RWPE1 (cell line): Measurements from ENCODE around the gene MRPS6.

Source experiments
- CTCF ChIA-PET: fragments of 350-600 bp; sonication (Branson Sonifier 250); formaldehyde crosslinking; extraction: SDS; loops from one replicate; lab custom pipeline; 2021; lab: Yijun Ruan, JAX
- POLR2A ChIA-PET: fragments of 400-600 bp; formaldehyde crosslinking; extraction: SDS; loops from one replicate; lab custom pipeline; 2020; ENCODE audit warnings: antibody characterized with exemption; ENCODE audit not compliant: low non-redundant PET; lab: Yijun Ruan, JAX
- DNase-seq: peaks from one replicate; pipeline ENCODE4 v3.0.0; 2012; ENCODE audit warnings: low spot score
- H3K27ac ChIP-seq: fragments of 450-650 bp; 2 replicates; pipeline ENCODE4 v1.5.1; 2017
- CTCF ChIP-seq: fragments of 450-650 bp; conservative IDR thresholded peaks from 2 replicates; pipeline ENCODE4 v1.5.1; 2017; ENCODE audit warnings: low read depth, mild to moderate bottlenecking

The MRPS6 gene

GRCh38 chr21:34082769-34083168 is 9.4 kb downstream of the MRPS6 start:
- TF ChIP-seq CTCF = no peak
- CTCF ChIA-PET = interaction anchor here (0.5 to 0.7 kb wide), 2 partner anchors 34 to 1544 kb away, joined by 3 read pairs; no protein-coding TSS in a partner anchor
- DNase-seq = no peak
- H3K27ac ChIP-seq = no peak overlapping the region
- POLR2A ChIA-PET = no interaction called here

- CTCF ChIA-PET = interaction anchor here (0.7 kb wide), 1 partner anchor 34 kb away, joined by 3 read pairs; no protein-coding TSS in a partner anchor
- no peak overlapping the region for H3K27ac ChIP-seq
- no peak for DNase-seq
- POLR2A ChIA-PET = no interaction called here
- TF ChIP-seq CTCF = no peak
These were observed 10.0 kb downstream of the MRPS6 start for GRCh38 chr21:34083357-34083756.

- ChIA-PET CTCF (no interaction called here), POLR2A (no interaction called here)
- H3K27ac ChIP-seq = no peak overlapping the region
- DNase-seq = no peak
- no peak for TF ChIP-seq CTCF
These were observed 11.8 kb downstream of the MRPS6 start for GRCh38 chr21:34085129-34085528.

- ChIA-PET CTCF (no interaction called here), POLR2A (no interaction called here)
- TF ChIP-seq CTCF = no peak
- DNase-seq = no peak
- H3K27ac ChIP-seq = no peak overlapping the region
These were observed 13.5 kb downstream of the MRPS6 start for GRCh38 chr21:34086887-34087306.

- ChIA-PET POLR2A (no interaction called here), CTCF (no interaction called here)
- no peak for TF ChIP-seq CTCF
- H3K27ac ChIP-seq = no peak overlapping the region
- DNase-seq = no peak
These were observed 15.4 kb downstream of the MRPS6 start for GRCh38 chr21:34088752-34089151.

- ChIA-PET CTCF (interaction anchor here (0.6 to 1.3 kb wide), 2 partner anchors 126 to 167 kb away, joined by 3 to 8 read pairs; no protein-coding TSS in a partner anchor), POLR2A (no interaction called here)
These were observed 17.7 kb downstream of the MRPS6 start for GRCh38 chr21:34091032-34091431.

More at GRCh38 chr21:34091032-34091431, 17.7 kb downstream of the MRPS6 start:
- DNase-seq = no peak
- no peak for TF ChIP-seq CTCF
- no peak overlapping the region for H3K27ac ChIP-seq
